PC-9 (cell line): Measurements from ENCODE around the gene DLG2. TPM values are rescaled to one million over a fixed set of nuclear protein-coding genes. Genes with fewer than 3 reads are reported as not detected.

Experiments
- BruUV-seq: library from RNA; stranded (reverse); fragments of 400-500 nt; replicated peaks from 2 replicates; lab custom pipeline; 2021; lab: Mats Ljungman, UMichigan
- CTCF ChIA-PET: fragments of 300-600 bp; sonication (Branson Sonifier 250); formaldehyde crosslinking; loops from one replicate; lab custom pipeline; 2022; ENCODE audit warnings: antibody characterized with exemption; lab: Charles Lee
- POLR2A ChIA-PET: fragments of 300-600 bp; sonication (Branson Sonifier 250); formaldehyde crosslinking; loops from one replicate; lab custom pipeline; 2022; ENCODE audit warnings: antibody characterized with exemption; ENCODE audit not compliant: unreplicated experiment; lab: Charles Lee
- DNase-seq, 2 experiments: peaks; one replicate each; pipeline versions ENCODE4 v3.0.0 to v3.0.0-alpha.2; 2015 to 2022; ENCODE audit warnings: mixed read lengths in 1 of 2
- H2AFZ ChIP-seq: fragments of 200-600 bp; sonication (generic); 2 replicates; pipeline ENCODE4 v1.8.1; 2017; ENCODE audit warnings: antibody characterized with exemption
- H3F3A ChIP-seq: fragments of 200-600 bp; sonication (generic); 2 replicates; pipeline ENCODE4 v1.8.1; 2017; ENCODE audit warnings: antibody characterized with exemption, mild to moderate bottlenecking, low read depth; ENCODE audit not compliant: insufficient read depth
- H3K27ac ChIP-seq: fragments of 200-600 bp; sonication (generic); 2 replicates; pipeline ENCODE4 v1.6.1; 2016; ENCODE audit warnings: mixed run types
- H3K27me3 ChIP-seq: fragments of 200-600 bp; sonication (generic); 2 replicates; pipeline ENCODE4 v1.6.1; 2016; ENCODE audit warnings: low read depth, mixed run types; ENCODE audit not compliant: insufficient read depth
- H3K36me3 ChIP-seq: fragments of 200-600 bp; sonication (generic); 2 replicates; pipeline ENCODE4 v1.6.1; 2016; ENCODE audit warnings: low read depth, mixed run types
- H3K4me1 ChIP-seq: fragments of 200-600 bp; sonication (generic); replicated peaks from 2 replicates; pipeline ENCODE4 v1.6.1; 2016; ENCODE audit warnings: mixed run types; ENCODE audit not compliant: insufficient read depth
- H3K4me2 ChIP-seq: fragments of 200-600 bp; sonication (generic); 2 replicates; pipeline ENCODE4 v1.6.1; 2017; ENCODE audit warnings: mixed run types
- H3K4me3 ChIP-seq: fragments of 200-600 bp; sonication (generic); 2 replicates; pipeline ENCODE4 v1.6.1; 2016; ENCODE audit warnings: mixed run types
- H3K79me2 ChIP-seq: fragments of 200-600 bp; sonication (generic); 2 replicates; pipeline ENCODE4 v1.6.1; 2017; ENCODE audit warnings: low read depth, mixed run types
- H3K9me2 ChIP-seq: fragments of 200-600 bp; sonication (generic); 2 replicates; pipeline ENCODE4 v1.8.1; 2017; ENCODE audit warnings: mild to moderate bottlenecking; ENCODE audit not compliant: insufficient read depth
- H3K9me3 ChIP-seq: fragments of 200-600 bp; sonication (generic); 2 replicates; pipeline ENCODE4 v1.8.1; 2016; ENCODE audit warnings: low read depth; ENCODE audit not compliant: insufficient read depth
- H4K20me1 ChIP-seq: fragments of 200-600 bp; sonication (generic); 2 replicates; pipeline ENCODE4 v1.8.1; 2017; ENCODE audit not compliant: insufficient read depth
- EZH2 ChIP-seq: fragments of 200-600 bp; sonication (generic); IDR thresholded peaks from 2 replicates; pipeline ENCODE4 v1.8.0; 2017; ENCODE audit warnings: antibody characterized with exemption, low read depth
- intact Hi-C: fragments of 100-400 bp; cut with micrococcal nuclease; formaldehyde crosslinking; loops from one replicate; pipeline ENCODE4 v1.10.0; 2022; ENCODE audit not compliant: unreplicated experiment
- total RNA-seq: library from RNA; stranded (reverse); gene quantifications from 2 replicates; pipeline ENCODE4 v1.2.3, GENCODE V29; 2021
- TF ChIP-seq, protein P1 (sequence below): fragments of 200-600 bp; sonication (generic); conservative IDR thresholded peaks from 2 replicates; pipeline ENCODE4 v1.6.1; 2017; ENCODE audit warnings: mixed run types, antibody characterized with exemption, mild to moderate bottlenecking, moderate library complexity

The DLG2 gene
- total RNA-seq, 1 experiment from 2014 or later: 6.4 TPM

DNA sequence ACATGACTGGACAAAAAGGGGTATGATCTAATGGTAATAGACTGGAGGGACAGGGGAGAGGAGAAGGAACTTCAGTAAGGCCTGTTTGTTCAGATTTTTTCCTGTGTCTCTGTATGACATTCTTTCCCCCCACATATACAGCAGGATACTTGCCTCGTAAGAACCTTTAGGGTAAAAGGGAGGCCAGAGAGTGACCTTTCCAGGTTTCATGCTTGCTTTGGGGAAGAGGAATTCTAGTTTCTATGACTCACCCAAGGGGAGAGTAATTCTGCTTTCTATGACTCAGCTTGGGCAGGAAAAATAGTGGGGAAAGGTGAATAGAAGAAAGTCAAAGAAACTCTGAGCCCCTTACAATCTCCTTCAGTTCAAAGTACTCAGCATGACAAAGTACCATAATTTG is 457.0 kb downstream of the DLG2 start:
- H3K4me3 ChIP-seq: peak overlapping the region; percentile 33; the same call in 1 of the 2 replicates
- peaks cover 26% of the 10 kb centered on the region for H3F3A ChIP-seq
- no peaks in the 10 kb centered on the region for H3K79me2 ChIP-seq
- H4K20me1 ChIP-seq: no peaks in the 10 kb centered on the region
- H3K27ac ChIP-seq: peak overlapping the region; percentile 97
- DNase-seq: peak; percentile 63 to 99
- H3K4me2 ChIP-seq: peak overlapping the region; percentile 69
- POLR2A ChIA-PET: interaction anchor here (0.6 kb wide), 1 partner anchor 210 kb away, joined by 6 read pairs; no protein-coding TSS in a partner anchor
- no peaks in the 10 kb centered on the region for H3K27me3 ChIP-seq
- no peaks in the 10 kb centered on the region for H3K36me3 ChIP-seq
- CTCF ChIA-PET: no interaction called here
- peaks cover 3% of the 10 kb centered on the region; the same call in 1 of the 2 replicates for H3K9me2 ChIP-seq
- no peak for TF ChIP-seq EZH2
- TF ChIP-seq, protein P1, sequence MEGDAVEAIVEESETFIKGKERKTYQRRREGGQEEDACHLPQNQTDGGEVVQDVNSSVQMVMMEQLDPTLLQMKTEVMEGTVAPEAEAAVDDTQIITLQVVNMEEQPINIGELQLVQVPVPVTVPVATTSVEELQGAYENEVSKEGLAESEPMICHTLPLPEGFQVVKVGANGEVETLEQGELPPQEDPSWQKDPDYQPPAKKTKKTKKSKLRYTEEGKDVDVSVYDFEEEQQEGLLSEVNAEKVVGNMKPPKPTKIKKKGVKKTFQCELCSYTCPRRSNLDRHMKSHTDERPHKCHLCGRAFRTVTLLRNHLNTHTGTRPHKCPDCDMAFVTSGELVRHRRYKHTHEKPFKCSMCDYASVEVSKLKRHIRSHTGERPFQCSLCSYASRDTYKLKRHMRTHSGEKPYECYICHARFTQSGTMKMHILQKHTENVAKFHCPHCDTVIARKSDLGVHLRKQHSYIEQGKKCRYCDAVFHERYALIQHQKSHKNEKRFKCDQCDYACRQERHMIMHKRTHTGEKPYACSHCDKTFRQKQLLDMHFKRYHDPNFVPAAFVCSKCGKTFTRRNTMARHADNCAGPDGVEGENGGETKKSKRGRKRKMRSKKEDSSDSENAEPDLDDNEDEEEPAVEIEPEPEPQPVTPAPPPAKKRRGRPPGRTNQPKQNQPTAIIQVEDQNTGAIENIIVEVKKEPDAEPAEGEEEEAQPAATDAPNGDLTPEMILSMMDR: no peak
- peaks cover 2% of the 10 kb centered on the region; the same call in 1 of the 2 replicates for H3K9me3 ChIP-seq
- BruUV-seq: no TSS peak
- peaks cover 53% of the 10 kb centered on the region for H3K4me1 ChIP-seq
- intact Hi-C loops: loop anchor here (2.0 to 5.0 kb wide), 4 partner anchors 48 to 368 kb away; no protein-coding TSS in a partner anchor
- peak overlapping the region; percentile 55 for H2AFZ ChIP-seq

GRCh38 chr11:85167471-85167870 is 459.7 kb downstream of the DLG2 start:
- H3K79me2 ChIP-seq: no peaks in the 10 kb centered on the region
- peaks cover 52% of the 10 kb centered on the region for H3K4me1 ChIP-seq
- POLR2A ChIA-PET: no interaction called here
- TF ChIP-seq, protein P1: no peak
- TF ChIP-seq EZH2: no peak
- CTCF ChIA-PET: no interaction called here
- no peaks in the 10 kb centered on the region for H4K20me1 ChIP-seq
- no peak overlapping the region for H3K27ac ChIP-seq
- DNase-seq: no peak
- no peak overlapping the region for H3K4me3 ChIP-seq
- no TSS peak for BruUV-seq
- H3F3A ChIP-seq: peaks cover 26% of the 10 kb centered on the region
- H2AFZ ChIP-seq: no peak overlapping the region
- peaks cover 3% of the 10 kb centered on the region; the same call in 1 of the 2 replicates for H3K9me2 ChIP-seq
- H3K4me2 ChIP-seq: no peak overlapping the region
- H3K36me3 ChIP-seq: no peaks in the 10 kb centered on the region
- no peaks in the 10 kb centered on the region for H3K27me3 ChIP-seq
- intact Hi-C loops: no loop called here
- H3K9me3 ChIP-seq: 0 out of 2 replicates have a peak, but pooled peaks cover 2% of the 10 kb centered on the region

DNA sequence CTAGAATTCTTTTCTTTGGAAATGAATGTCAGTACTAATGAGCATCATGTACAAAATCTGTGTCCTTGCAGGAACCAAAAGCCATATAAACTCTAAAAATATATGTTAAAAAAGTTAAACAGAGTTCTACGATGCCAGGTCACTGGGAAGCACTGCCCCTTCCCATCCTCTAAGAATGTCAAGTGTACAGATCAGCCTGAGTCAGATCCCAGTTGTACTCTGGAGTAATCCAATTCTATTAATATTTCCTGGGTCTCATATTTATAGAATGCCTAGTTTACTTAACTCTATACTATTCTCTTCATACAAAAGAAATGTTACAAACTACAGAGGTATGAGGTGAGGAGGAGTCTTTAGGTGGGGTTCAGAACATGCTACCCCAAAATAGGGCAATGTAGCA is 460.1 kb downstream of the DLG2 start:
- H3K79me2 ChIP-seq: no peaks in the 10 kb centered on the region
- no peak overlapping the region for H3K4me2 ChIP-seq
- H3K27me3 ChIP-seq: no peaks in the 10 kb centered on the region
- no peaks in the 10 kb centered on the region for H3K36me3 ChIP-seq
- ChIA-PET CTCF (no interaction called here), POLR2A (no interaction called here)
- peaks cover 3% of the 10 kb centered on the region; the same call in 1 of the 2 replicates for H3K9me2 ChIP-seq
- no peak overlapping the region for H2AFZ ChIP-seq
- no peaks in the 10 kb centered on the region for H4K20me1 ChIP-seq
- no TSS peak for BruUV-seq
- peaks cover 48% of the 10 kb centered on the region for H3K4me1 ChIP-seq
- H3K9me3 ChIP-seq: 0 out of 2 replicates have a peak, but pooled peaks cover 2% of the 10 kb centered on the region
- TF ChIP-seq EZH2: no peak
- TF ChIP-seq, protein P1: no peak
- no peak for DNase-seq
- H3F3A ChIP-seq: peaks cover 26% of the 10 kb centered on the region
- intact Hi-C loops: no loop called here
- no peak overlapping the region for H3K27ac ChIP-seq
- no peak overlapping the region for H3K4me3 ChIP-seq
